Stimulated activated CD4-positive, alpha-beta T cell treated with anti-CD3 and anti-CD28 coated beads, Interleukin-1b, Interleukin-23, amount 100 ng/mL, for 1 hour (primary cell): ENCODE measurements around the gene SEC61B.
"Not testable (repeated sequence)": the region's sequence is repeated elsewhere in the genome, so short reads cannot be mapped to it uniquely, and the experiment has no call there.

Experiments used
- DNase-seq, 2 donors: peaks; one replicate each; pipeline ENCODE4 v3.0.0-alpha.2; 2020; ENCODE audit warnings: low read depth in 2 of 2

Gene SEC61B

GRCh38 chr9:99192786-99193465, 29.2 kb upstream of the SEC61B start:
- DNase-seq = no peak

- no peak for DNase-seq
Measured at GRCh38 chr9:99193466-99193821, 28.6 kb upstream of the SEC61B start.

DNA sequence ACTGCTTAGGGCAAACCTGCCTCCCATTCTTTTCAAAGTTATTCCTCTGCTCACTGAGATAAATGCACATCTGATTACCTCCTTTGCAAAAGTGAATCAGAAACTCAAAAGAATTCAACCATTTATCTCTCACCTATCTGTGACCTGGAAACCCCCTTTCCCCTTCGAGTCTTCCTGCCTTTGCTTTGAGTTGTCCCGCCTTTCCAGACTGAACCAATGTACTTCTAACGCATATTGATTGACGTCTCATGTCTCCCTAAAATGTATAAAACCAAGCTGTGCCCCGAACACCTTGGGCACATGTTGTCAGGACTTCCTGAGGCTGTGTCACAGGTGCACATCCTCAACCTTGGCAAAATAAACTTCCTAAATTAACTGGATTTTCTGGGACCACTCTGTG, 25.6 kb upstream of the SEC61B start:
- DNase-seq = not testable (repeated sequence)

GRCh38 chr9:99197124-99197630, 24.9 kb upstream of the SEC61B start:
- no peak for DNase-seq

DNA sequence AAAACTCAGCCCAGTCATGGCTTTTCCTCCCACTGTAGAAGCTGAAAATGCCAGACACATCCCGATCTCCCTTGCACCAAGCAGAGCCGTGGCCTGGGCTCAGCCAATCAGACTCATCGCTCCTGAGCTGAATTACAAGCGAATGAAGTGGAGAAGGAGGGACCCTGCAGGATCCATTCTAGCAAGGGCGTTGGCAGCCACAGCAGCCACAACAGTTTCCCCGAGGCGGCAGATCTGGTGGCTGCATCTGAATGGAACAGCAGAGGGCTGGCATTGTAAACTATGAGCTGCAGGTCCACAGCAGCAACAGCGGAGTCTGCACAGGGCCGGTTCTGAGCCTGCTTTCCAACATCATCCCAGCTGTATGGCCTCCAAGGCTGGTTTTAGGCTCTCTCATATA, 24.1 kb upstream of the SEC61B start:
- DNase-seq = no peak

DNA sequence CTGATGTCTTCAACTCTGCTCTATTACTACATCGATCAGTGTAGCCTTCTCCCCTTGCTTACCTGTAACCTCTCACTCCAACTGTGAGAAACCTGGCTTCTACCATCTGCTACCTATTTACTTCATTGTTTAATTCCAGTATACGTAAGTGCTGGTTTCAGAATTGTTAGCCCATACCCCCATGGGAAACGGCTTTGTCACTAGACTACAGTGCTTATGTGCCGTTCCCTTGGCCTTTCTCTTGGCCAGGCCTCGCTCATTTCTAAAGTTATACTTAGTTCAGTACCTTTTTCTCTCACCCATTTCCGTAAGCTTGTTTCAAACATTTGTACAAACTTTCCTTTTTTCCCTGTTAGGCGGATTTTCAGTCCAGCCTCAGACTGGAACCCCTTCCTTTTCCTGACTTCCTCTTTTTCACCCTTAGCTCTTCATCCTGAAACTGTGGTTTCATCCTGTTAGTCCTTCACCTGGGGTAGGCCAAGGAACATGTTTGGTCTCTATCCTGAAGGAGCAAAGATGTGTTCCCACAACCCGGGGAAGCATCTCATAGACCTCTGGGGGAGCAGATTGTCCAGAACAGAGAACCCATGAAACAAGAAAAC, 22.0 kb upstream of the SEC61B start:
- no peak for DNase-seq

- DNase-seq = no peak
Measured at GRCh38 chr9:99201603-99202002, 20.5 kb upstream of the SEC61B start.

GRCh38 chr9:99210572-99210971, 11.5 kb upstream of the SEC61B start:
- no peak for DNase-seq

DNA sequence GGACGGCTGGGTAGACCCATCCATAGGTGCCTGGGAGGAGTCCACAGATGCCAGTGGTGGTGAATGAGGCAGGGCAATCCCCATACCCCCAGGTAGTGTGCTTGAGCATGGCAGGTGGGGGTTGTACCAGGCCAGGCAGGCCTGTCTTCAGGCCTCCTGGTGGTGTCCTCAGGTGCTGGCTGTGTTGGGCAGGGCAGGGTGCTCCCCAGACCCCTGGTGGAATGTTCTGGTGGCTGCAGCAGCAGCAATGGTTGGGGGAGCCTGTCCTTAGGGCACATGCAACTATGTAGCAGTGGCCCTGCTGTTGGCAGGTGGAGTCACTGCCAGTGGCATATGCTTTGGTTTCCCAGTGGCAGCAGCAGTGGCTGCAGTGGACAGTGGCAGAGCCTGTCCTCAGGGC, 10.3 kb upstream of the SEC61B start:
- DNase-seq = no peak

DNA sequence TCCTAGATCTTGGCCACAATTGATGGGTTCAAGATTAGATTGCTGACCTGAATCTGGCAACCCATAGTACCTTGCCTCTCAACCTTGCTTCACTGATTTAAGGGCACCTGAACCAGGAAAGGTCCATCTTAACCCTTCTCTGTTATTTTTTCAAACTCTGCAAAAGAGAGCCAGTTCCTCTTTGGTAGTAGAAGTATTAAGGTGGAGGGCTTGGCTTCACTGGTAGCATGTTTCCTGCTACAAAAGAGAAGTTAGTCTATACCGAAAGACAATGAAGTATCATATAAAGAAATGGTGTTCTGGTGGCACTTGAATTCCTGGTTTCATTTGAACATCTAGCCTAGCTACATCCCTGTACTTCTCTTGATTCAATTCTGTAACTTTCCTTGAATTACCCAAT, 8.9 kb upstream of the SEC61B start:
- no peak for DNase-seq

- no peak for DNase-seq
Measured at GRCh38 chr9:99216073-99216472, 6.0 kb upstream of the SEC61B start.

GRCh38 chr9:99220011-99220410, 2.1 kb upstream of the SEC61B start:
- DNase-seq = no peak

DNA sequence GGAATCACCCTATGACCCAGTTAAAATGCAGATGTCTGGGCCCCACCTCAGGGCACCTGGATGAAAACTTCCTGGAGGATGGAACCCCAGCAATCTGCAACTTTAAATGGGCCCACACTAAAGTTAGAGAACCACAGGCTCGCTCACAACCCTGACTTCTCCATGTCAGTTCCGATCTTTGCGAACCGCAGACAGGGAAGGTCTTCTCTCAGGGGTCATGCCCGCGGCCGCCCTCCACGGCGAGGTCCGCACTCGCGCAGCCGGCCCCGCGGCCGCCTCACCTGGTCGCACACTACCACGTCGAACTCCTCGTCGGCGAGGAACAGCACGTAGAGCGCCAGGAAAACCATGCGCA, 839 bp upstream of the SEC61B start:
- DNase-seq = no peak

GRCh38 chr9:99222416-99223270, 561 bp downstream of the SEC61B start:
- peak in 1 of 2 donors; percentile 0 for DNase-seq

DNA sequence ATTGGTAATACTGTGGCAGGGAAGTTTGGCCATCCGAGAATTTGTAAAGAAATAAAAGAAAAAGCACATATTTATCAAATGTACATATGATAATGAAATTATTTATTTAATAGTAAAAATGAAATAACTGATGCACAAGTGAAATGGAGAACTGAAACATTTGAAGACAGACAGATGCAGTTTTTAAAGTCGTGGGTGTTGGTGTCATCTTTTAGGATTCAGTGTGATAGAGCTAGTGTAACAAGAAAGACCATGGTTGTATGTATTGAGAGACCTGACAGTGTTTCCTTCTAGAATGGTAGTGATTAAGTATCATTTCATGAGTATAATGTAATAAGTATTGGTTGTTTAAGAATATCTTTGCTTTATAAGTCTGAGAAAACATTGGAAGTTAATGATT, 2.4 kb downstream of the SEC61B start:
- no peak for DNase-seq

GRCh38 chr9:99226054-99226453, 4.0 kb downstream of the SEC61B start:
- DNase-seq = no peak

DNA sequence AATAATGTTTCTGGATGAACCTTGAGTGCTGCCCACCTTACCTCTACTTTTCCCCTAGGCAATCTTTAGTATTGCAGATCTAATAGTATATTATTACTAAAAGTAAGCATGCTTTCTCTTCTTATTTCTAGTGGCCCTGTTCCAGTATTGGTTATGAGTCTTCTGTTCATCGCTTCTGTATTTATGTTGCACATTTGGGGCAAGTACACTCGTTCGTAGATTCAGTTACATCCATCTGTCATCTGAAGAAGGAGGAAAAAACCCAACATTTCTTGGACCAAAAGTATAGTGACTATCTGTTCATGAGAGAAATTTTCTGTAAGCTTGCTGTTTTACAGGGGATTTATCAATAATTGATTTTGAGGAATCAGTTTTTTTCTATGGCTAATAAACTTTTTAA, 8.1 kb downstream of the SEC61B start:
- no peak for DNase-seq

GRCh38 chr9:99231711-99232110, 9.6 kb downstream of the SEC61B start:
- peak in 1 of 2 donors; percentile 21 for DNase-seq

- no peak for DNase-seq
Measured at GRCh38 chr9:99234618-99235017, 12.5 kb downstream of the SEC61B start.

GRCh38 chr9:99235069-99235468, 13.0 kb downstream of the SEC61B start:
- DNase-seq = no peak

DNA sequence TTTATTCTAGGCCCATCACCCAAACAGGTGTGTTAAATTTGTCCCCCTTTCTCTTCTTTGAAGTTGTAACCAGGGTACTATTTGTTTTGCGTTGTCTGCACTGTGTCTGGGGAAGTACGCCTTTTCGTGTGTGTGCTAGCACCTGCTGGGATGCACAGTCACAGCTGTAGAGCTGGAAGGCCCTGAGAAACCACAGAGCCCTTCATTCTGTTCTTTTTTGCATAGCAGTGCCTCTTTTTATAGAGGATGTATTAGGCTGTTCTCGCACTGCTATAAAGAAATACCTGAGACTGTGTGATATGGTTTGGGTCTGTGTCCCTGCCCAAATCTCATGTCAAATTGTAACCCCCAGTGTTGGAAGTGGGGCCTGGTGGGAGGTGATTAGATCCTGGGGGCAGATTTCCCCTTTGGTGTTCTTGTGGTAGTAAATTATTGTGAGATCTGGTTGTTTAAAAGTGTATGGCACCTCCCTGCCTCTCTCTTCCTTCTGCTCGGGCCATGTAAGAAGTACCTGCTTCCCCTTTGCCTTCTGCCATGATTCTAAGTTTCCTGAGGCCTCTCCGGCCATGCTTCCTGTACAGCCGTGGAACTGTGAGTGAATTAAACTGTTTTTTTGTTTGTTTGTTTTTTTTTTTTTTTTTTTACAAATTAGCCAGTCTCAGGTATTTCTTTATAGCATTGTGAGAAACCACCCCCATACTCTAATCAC, 14.0 kb downstream of the SEC61B start:
- no peak for DNase-seq

GRCh38 chr9:99237356-99237755, 15.3 kb downstream of the SEC61B start:
- no peak for DNase-seq
